Gastrocnemius medialis (tissue), 4 donors: ENCODE data around the gene PTPRQ. TPM values are rescaled to one million over a fixed set of nuclear protein-coding genes. Genes with fewer than 3 reads are reported as not detected.
A peak's percentile ranks its signal among the peaks of the same experiment; 100 is the strongest.

ENCODE experiments used
- ATAC-seq, 2 donors: fragments of 150-250 bp; one replicate each; pipeline ENCODE4 v1.9.1; 2016
- DNase-seq, 2 donors: peaks; one replicate each; pipeline ENCODE4 v3.0.0-alpha.2; 2019
- H3K27ac ChIP-seq, 4 donors: fragments of 200-600 bp; sonication (generic); 1 replicate in 1 of 4; 2 replicates in 3 of 4; pipeline ENCODE4 v1.5.1; 2016 to 2018; ENCODE audit warnings: mild to moderate bottlenecking in 2 of 4, moderate library complexity in 1 of 4
- H3K27me3 ChIP-seq, 3 donors: fragments of 200-600 bp; sonication (generic) in 2 of 3; 1 replicate in 1 of 3; 2 replicates in 2 of 3; pipeline versions ENCODE4 v1.5.1 to v1.6.0; 2016 to 2019; ENCODE audit warnings: mild to moderate bottlenecking in 1 of 3, moderate library complexity in 1 of 3
- H3K36me3 ChIP-seq, 2 donors: fragments of 200-600 bp; sonication (generic) in 1 of 2; one replicate each; pipeline ENCODE4 v1.5.1; 2017 to 2018
- H3K4me1 ChIP-seq, 2 donors: fragments of 200-600 bp; sonication (generic) in 1 of 2; one replicate each; pipeline ENCODE4 v1.5.1; 2016 to 2017; ENCODE audit warnings: mild to moderate bottlenecking in 2 of 2
- H3K4me3 ChIP-seq, 4 donors: fragments of 200-600 bp; sonication (generic) in 3 of 4; 1 replicate in 1 of 4; 2 replicates in 3 of 4; pipeline ENCODE4 v1.5.1; 2016 to 2019; ENCODE audit warnings: mild to moderate bottlenecking in 2 of 4
- H3K9me3 ChIP-seq, 3 donors: fragments of 200-600 bp; sonication (generic) in 2 of 3; 1 replicate in 1 of 3; 2 replicates in 2 of 3; pipeline ENCODE4 v1.5.1; 2016 to 2019
- CTCF ChIP-seq, 5 experiments: fragments of 450-650 bp in 3 of 5; fragments of 200-600 bp in 2 of 5; sonication (generic) in 2 of 5; IDR thresholded peaks in 4 of 5; conservative IDR thresholded peaks in 1 of 5; 1 replicate in 4 of 5; 2 replicates in 1 of 5; pipeline ENCODE4 v1.5.1; 2016 to 2019; ENCODE audit warnings: antibody characterized with exemption in 5 of 5, mild to moderate bottlenecking in 3 of 5, moderate library complexity in 3 of 5
- POLR2A ChIP-seq, 2 donors: fragments of 450-650 bp; IDR thresholded peaks; one replicate each; pipeline ENCODE4 v1.6.1; 2017; ENCODE audit warnings: antibody characterized with exemption in 2 of 2, mild to moderate bottlenecking in 2 of 2, moderate library complexity in 2 of 2
- in situ Hi-C, 4 donors: fragments of 200-750 bp; cut with MboI; loops; one replicate each; pipeline versions ENCODE4 v1.15.0 to v1.8.0; 2017; ENCODE audit warnings: low sequenced_read_pairs in 4 of 4
- intact Hi-C: fragments of 100-400 bp; cut with DNase I; formaldehyde crosslinking; loops from one replicate; pipeline ENCODE4 v1.15.1; 2023; ENCODE audit warnings: low total_unique reads
- total RNA-seq, 4 donors: library from RNA; depleted of rRNA; stranded (reverse); fragments of >200 nt; gene quantifications; one replicate each; pipeline versions ENCODE4 v1.1.0 to v1.2.3, GENCODE V29; 2016

Gene PTPRQ
- total RNA-seq, 4 donors from 2014 or later, result 0.02 to 0.91 (median 0.46) TPM; not detected in 1

- Histone ChIP-seq H3K27me3 (no peaks in the 10 kb centered on the region), H3K4me3 (peak overlapping the region; percentile 30 to 91 (median 42)), H3K36me3 (no peaks in the 10 kb centered on the region), H3K4me1 (peaks cover 26 to 43% of the 10 kb centered on the region in 2 donors), H3K27ac (peak overlapping the region; percentile 83 to 98 (median 92)), H3K9me3 (no peaks in the 10 kb centered on the region)
- in situ Hi-C loops, result no loop called here
- DNase-seq, result no peak
- intact Hi-C loops, result no loop called here
- TF ChIP-seq POLR2A (IDR thresholded peaks at IDR 0.05) (no peak), CTCF (IDR thresholded peaks at IDR 0.05 in 4 of 5, conservative IDR thresholded peaks at IDR 0.05 in 1 of 5) (no peak)
- no peak for ATAC-seq
Observed at GRCh38 chr12:80698256-80698655, 254.2 kb downstream of the PTPRQ start.

GRCh38 chr12:80698847-80699542 lies 255.0 kb downstream of the PTPRQ start:
- intact Hi-C loops (no loop called here), in situ Hi-C loops (no loop called here)
- Histone ChIP-seq H3K27ac (peak overlapping the region; percentile 83 to 98 (median 92)), H3K4me3 (peak overlapping the region; percentile 30 to 91 (median 42)), H3K36me3 (no peaks in the 10 kb centered on the region), H3K4me1 (peaks cover 30 to 43% of the 10 kb centered on the region in 2 donors), H3K27me3 (no peaks in the 10 kb centered on the region), H3K9me3 (no peaks in the 10 kb centered on the region)
- TF ChIP-seq CTCF (IDR thresholded peaks at IDR 0.05 in 4 of 5, conservative IDR thresholded peaks at IDR 0.05 in 1 of 5), result no peak
- peak in 1 of 2 donors; percentile 23 for TF ChIP-seq POLR2A (IDR thresholded peaks at IDR 0.05)
- ATAC-seq, result peak in 1 of 2 donors; percentile 34
- DNase-seq, result no peak

GRCh38 chr12:80700327-80700726 lies 256.3 kb downstream of the PTPRQ start:
- Histone ChIP-seq H3K4me3 (peak overlapping the region; percentile 30 to 91 (median 44)), H3K27me3 (no peaks in the 10 kb centered on the region), H3K4me1 (peaks cover 36 to 40% of the 10 kb centered on the region in 2 donors), H3K36me3 (no peaks in the 10 kb centered on the region), H3K27ac (peak overlapping the region; percentile 83 to 98 (median 92)), H3K9me3 (no peaks in the 10 kb centered on the region)
- DNase-seq (no peak), ATAC-seq (peak; percentile 26 to 44)
- TF ChIP-seq CTCF (IDR thresholded peaks at IDR 0.05 in 4 of 5, conservative IDR thresholded peaks at IDR 0.05 in 1 of 5) (no peak), POLR2A (IDR thresholded peaks at IDR 0.05) (peak in 1 of 2 donors; percentile 20)
- in situ Hi-C loops (loop anchor here in 1 of 4 donors (10.0 kb wide), 1 partner anchor 66 kb away; no protein-coding TSS in a partner anchor), intact Hi-C loops (loop anchor here (1.0 kb wide), 1 partner anchor 8 kb away; no protein-coding TSS in a partner anchor)

GRCh38 chr12:80701388-80701787 lies 257.4 kb downstream of the PTPRQ start:
- DNase-seq (no peak), ATAC-seq (peak in 1 of 2 donors; percentile 41)
- in situ Hi-C loops, result loop anchor here in 1 of 4 donors (10.0 kb wide), 1 partner anchor 67 kb away; no protein-coding TSS in a partner anchor
- TF ChIP-seq CTCF (IDR thresholded peaks at IDR 0.05 in 4 of 5, conservative IDR thresholded peaks at IDR 0.05 in 1 of 5) (no peak), POLR2A (IDR thresholded peaks at IDR 0.05) (no peak)
- H3K27ac ChIP-seq, result peak overlapping the region; percentile 83 to 98 (median 92)
- peak overlapping the region; percentile 17 to 91 (median 44) for H3K4me3 ChIP-seq
- no peaks in the 10 kb centered on the region for H3K36me3 ChIP-seq
- no peaks in the 10 kb centered on the region for H3K9me3 ChIP-seq
- H3K4me1 ChIP-seq, result peaks cover 36 to 42% of the 10 kb centered on the region in 2 donors
- no peaks in the 10 kb centered on the region for H3K27me3 ChIP-seq
- intact Hi-C loops, result no loop called here
